Measurements from ENCODE around the gene POLE4.

POLE4 gene

GRCh38 chr2:74958274-74959105 is at the start of gene POLE4:
POLE4 (plus strand) TSS chr2:74958643; CDS start chr2:74958680, 37 bp downstream.
- Histone ChIP-seq H3K9me3 (ENCODE audit: control insufficient read depth in 2 of 2, low read length in 2 of 2) (peaks cover 0 to 2% of the 10 kb centered on the region in 2 donors), H3K9ac (ENCODE audit: low read depth in 1 of 2, low read length in 2 of 2) (peak within 1 kb of the TSS; percentile 66 to 83), H3K27ac (ENCODE audit: low read depth in 2 of 2, low read length in 2 of 2) (peak within 1 kb of the TSS; percentile 91), H3K27me3 (ENCODE audit: control insufficient read depth in 2 of 2, insufficient read depth in 2 of 2, low read length in 2 of 2) (no peaks in the 10 kb centered on the region), H3K36me3 (ENCODE audit: control insufficient read depth in 2 of 2, insufficient read depth in 2 of 2, low read length in 2 of 2) (peaks cover 2% of the 10 kb centered on the region in 2 donors), H3K4me3 (ENCODE audit: low read length in 2 of 2) (peak within 1 kb of the TSS; percentile 83 to 92), H3K4me1 (ENCODE audit: control insufficient read depth in 2 of 2, insufficient read depth in 2 of 2, low read length in 2 of 2) (peaks cover 11 to 12% of the 10 kb centered on the region in 2 donors)

- no peaks in the 10 kb centered on the region for H3K9me3 ChIP-seq (ENCODE audit: control insufficient read depth in 2 of 2, low read length in 2 of 2)
- peaks cover 0 to 2% of the 10 kb centered on the region in 2 donors for H3K27me3 ChIP-seq (ENCODE audit: control insufficient read depth in 2 of 2, insufficient read depth in 2 of 2, low read length in 2 of 2)
- H3K4me1 ChIP-seq (ENCODE audit: control insufficient read depth in 2 of 2, insufficient read depth in 2 of 2, low read length in 2 of 2): peaks cover 0 to 6% of the 10 kb centered on the region in 2 donors
- no peaks in the 10 kb centered on the region for H3K36me3 ChIP-seq (ENCODE audit: control insufficient read depth in 2 of 2, insufficient read depth in 2 of 2, low read length in 2 of 2)
- H3K4me3 ChIP-seq (ENCODE audit: low read length in 2 of 2): peak overlapping the region in 1 of 2 donors; percentile 55
- no peak overlapping the region for H3K27ac ChIP-seq (ENCODE audit: low read depth in 2 of 2, low read length in 2 of 2)
- H3K9ac ChIP-seq (ENCODE audit: low read depth in 1 of 2, low read length in 2 of 2): no peak overlapping the region
Observed at GRCh38 chr2:74908748-74909444, 49.5 kb upstream of the POLE4 start.

- H3K36me3 ChIP-seq (ENCODE audit: control insufficient read depth in 2 of 2, insufficient read depth in 2 of 2, low read length in 2 of 2): no peaks in the 10 kb centered on the region
- no peak overlapping the region for H3K4me3 ChIP-seq (ENCODE audit: low read length in 2 of 2)
- no peaks in the 10 kb centered on the region for H3K9me3 ChIP-seq (ENCODE audit: control insufficient read depth in 2 of 2, low read length in 2 of 2)
- H3K27me3 ChIP-seq (ENCODE audit: control insufficient read depth in 2 of 2, insufficient read depth in 2 of 2, low read length in 2 of 2): peaks cover 0 to 2% of the 10 kb centered on the region in 2 donors
- H3K27ac ChIP-seq (ENCODE audit: low read depth in 2 of 2, low read length in 2 of 2): no peak overlapping the region
- H3K4me1 ChIP-seq (ENCODE audit: control insufficient read depth in 2 of 2, insufficient read depth in 2 of 2, low read length in 2 of 2): peaks cover 0 to 6% of the 10 kb centered on the region in 2 donors
- H3K9ac ChIP-seq (ENCODE audit: low read depth in 1 of 2, low read length in 2 of 2): no peak overlapping the region
Observed at GRCh38 chr2:74910245-74910644, 48.2 kb upstream of the POLE4 start.

GRCh38 chr2:74911061-74911460 is 47.4 kb upstream of the POLE4 start:
- H3K4me1 ChIP-seq (ENCODE audit: control insufficient read depth in 2 of 2, insufficient read depth in 2 of 2, low read length in 2 of 2): peaks cover 0 to 6% of the 10 kb centered on the region in 2 donors
- H3K27me3 ChIP-seq (ENCODE audit: control insufficient read depth in 2 of 2, insufficient read depth in 2 of 2, low read length in 2 of 2): peaks cover 0 to 2% of the 10 kb centered on the region in 2 donors
- no peak overlapping the region for H3K4me3 ChIP-seq (ENCODE audit: low read length in 2 of 2)
- H3K36me3 ChIP-seq (ENCODE audit: control insufficient read depth in 2 of 2, insufficient read depth in 2 of 2, low read length in 2 of 2): no peaks in the 10 kb centered on the region
- no peak overlapping the region for H3K27ac ChIP-seq (ENCODE audit: low read depth in 2 of 2, low read length in 2 of 2)
- H3K9me3 ChIP-seq (ENCODE audit: control insufficient read depth in 2 of 2, low read length in 2 of 2): no peaks in the 10 kb centered on the region
- H3K9ac ChIP-seq (ENCODE audit: low read depth in 1 of 2, low read length in 2 of 2): no peak overlapping the region

- Histone ChIP-seq H3K9ac (ENCODE audit: low read depth in 1 of 2, low read length in 2 of 2) (no peak overlapping the region), H3K27ac (ENCODE audit: low read depth in 2 of 2, low read length in 2 of 2) (no peak overlapping the region), H3K9me3 (ENCODE audit: control insufficient read depth in 2 of 2, low read length in 2 of 2) (no peaks in the 10 kb centered on the region), H3K4me1 (ENCODE audit: control insufficient read depth in 2 of 2, insufficient read depth in 2 of 2, low read length in 2 of 2) (peaks cover 3% of the 10 kb centered on the region in 2 donors), H3K27me3 (ENCODE audit: control insufficient read depth in 2 of 2, insufficient read depth in 2 of 2, low read length in 2 of 2) (peaks cover 0 to 5% of the 10 kb centered on the region in 2 donors), H3K4me3 (ENCODE audit: low read length in 2 of 2) (no peak overlapping the region), H3K36me3 (ENCODE audit: control insufficient read depth in 2 of 2, insufficient read depth in 2 of 2, low read length in 2 of 2) (no peaks in the 10 kb centered on the region)
Observed at GRCh38 chr2:74915743-74916142, 42.7 kb upstream of the POLE4 start.

- no peak overlapping the region for H3K9ac ChIP-seq (ENCODE audit: low read depth in 1 of 2, low read length in 2 of 2)
- H3K4me3 ChIP-seq (ENCODE audit: low read length in 2 of 2): no peak overlapping the region
- no peak overlapping the region for H3K27ac ChIP-seq (ENCODE audit: low read depth in 2 of 2, low read length in 2 of 2)
- H3K27me3 ChIP-seq (ENCODE audit: control insufficient read depth in 2 of 2, insufficient read depth in 2 of 2, low read length in 2 of 2): peaks cover 0 to 5% of the 10 kb centered on the region in 2 donors
- H3K9me3 ChIP-seq (ENCODE audit: control insufficient read depth in 2 of 2, low read length in 2 of 2): no peaks in the 10 kb centered on the region
- peaks cover 3% of the 10 kb centered on the region in 2 donors for H3K4me1 ChIP-seq (ENCODE audit: control insufficient read depth in 2 of 2, insufficient read depth in 2 of 2, low read length in 2 of 2)
- no peaks in the 10 kb centered on the region for H3K36me3 ChIP-seq (ENCODE audit: control insufficient read depth in 2 of 2, insufficient read depth in 2 of 2, low read length in 2 of 2)
Observed at GRCh38 chr2:74916394-74916793, 42.0 kb upstream of the POLE4 start.

- no peaks in the 10 kb centered on the region for H3K36me3 ChIP-seq (ENCODE audit: control insufficient read depth in 2 of 2, insufficient read depth in 2 of 2, low read length in 2 of 2)
- H3K9me3 ChIP-seq (ENCODE audit: control insufficient read depth in 2 of 2, low read length in 2 of 2): no peaks in the 10 kb centered on the region
- H3K4me3 ChIP-seq (ENCODE audit: low read length in 2 of 2): no peak overlapping the region
- peaks cover 3% of the 10 kb centered on the region in 2 donors for H3K4me1 ChIP-seq (ENCODE audit: control insufficient read depth in 2 of 2, insufficient read depth in 2 of 2, low read length in 2 of 2)
- no peak overlapping the region for H3K27ac ChIP-seq (ENCODE audit: low read depth in 2 of 2, low read length in 2 of 2)
- peaks cover 0 to 3% of the 10 kb centered on the region in 2 donors for H3K27me3 ChIP-seq (ENCODE audit: control insufficient read depth in 2 of 2, insufficient read depth in 2 of 2, low read length in 2 of 2)
- H3K9ac ChIP-seq (ENCODE audit: low read depth in 1 of 2, low read length in 2 of 2): no peak overlapping the region
Observed at GRCh38 chr2:74917702-74918619, 40.5 kb upstream of the POLE4 start.

- H3K27me3 ChIP-seq (ENCODE audit: control insufficient read depth in 2 of 2, insufficient read depth in 2 of 2, low read length in 2 of 2): peaks cover 0 to 3% of the 10 kb centered on the region in 2 donors
- no peak overlapping the region for H3K27ac ChIP-seq (ENCODE audit: low read depth in 2 of 2, low read length in 2 of 2)
- no peaks in the 10 kb centered on the region for H3K36me3 ChIP-seq (ENCODE audit: control insufficient read depth in 2 of 2, insufficient read depth in 2 of 2, low read length in 2 of 2)
- peaks cover 3% of the 10 kb centered on the region in 2 donors for H3K4me1 ChIP-seq (ENCODE audit: control insufficient read depth in 2 of 2, insufficient read depth in 2 of 2, low read length in 2 of 2)
- peak overlapping the region; percentile 26 to 45 for H3K4me3 ChIP-seq (ENCODE audit: low read length in 2 of 2)
- no peak overlapping the region for H3K9ac ChIP-seq (ENCODE audit: low read depth in 1 of 2, low read length in 2 of 2)
- no peaks in the 10 kb centered on the region for H3K9me3 ChIP-seq (ENCODE audit: control insufficient read depth in 2 of 2, low read length in 2 of 2)
Observed at GRCh38 chr2:74919827-74920226, 38.6 kb upstream of the POLE4 start.

- Histone ChIP-seq H3K4me3 (ENCODE audit: low read length in 2 of 2) (no peak overlapping the region), H3K9me3 (ENCODE audit: control insufficient read depth in 2 of 2, low read length in 2 of 2) (no peaks in the 10 kb centered on the region), H3K27ac (ENCODE audit: low read depth in 2 of 2, low read length in 2 of 2) (no peak overlapping the region), H3K27me3 (ENCODE audit: control insufficient read depth in 2 of 2, insufficient read depth in 2 of 2, low read length in 2 of 2) (peaks cover 0 to 3% of the 10 kb centered on the region in 2 donors), H3K9ac (ENCODE audit: low read depth in 1 of 2, low read length in 2 of 2) (no peak overlapping the region), H3K36me3 (ENCODE audit: control insufficient read depth in 2 of 2, insufficient read depth in 2 of 2, low read length in 2 of 2) (no peaks in the 10 kb centered on the region), H3K4me1 (ENCODE audit: control insufficient read depth in 2 of 2, insufficient read depth in 2 of 2, low read length in 2 of 2) (peaks cover 3% of the 10 kb centered on the region in 2 donors)
Observed at GRCh38 chr2:74921236-74921736, 37.2 kb upstream of the POLE4 start.
